Endothelial cell of umbilical vein (primary cell): Measurements from ENCODE around the gene DAP. TPM values are rescaled to one million over a fixed set of nuclear protein-coding genes. Genes with fewer than 3 reads are reported as not detected.

ENCODE experiments used
- BruUV-seq: library from RNA; stranded (reverse); fragments of 400-500 nt; replicated peaks from 2 replicates; lab custom pipeline; 2021; lab: Mats Ljungman, UMichigan
- CTCF ChIA-PET: fragments of 300-600, 350-600 bp; sonication (Branson Sonifier 250); formaldehyde crosslinking; loops from one replicate; lab custom pipeline; 2021; ENCODE audit warnings: antibody characterized with exemption, inconsistent platforms; lab: Charles Lee
- POLR2A ChIA-PET: fragments of 300-600, 350-600 bp; sonication (Branson Sonifier 250); formaldehyde crosslinking; loops from one replicate; lab custom pipeline; 2021; ENCODE audit warnings: antibody characterized with exemption, inconsistent platforms; lab: Charles Lee
- DNase-seq: peaks from one replicate; pipeline ENCODE4 v3.0.0-alpha.2; 2011; ENCODE audit warnings: low read depth, low spot score
- FAIRE-seq: peaks from 2 replicates; lab custom pipeline; 2011; peaks lifted over from hg19 to GRCh38; lab: Jason Lieb, UNC
- H2AFZ ChIP-seq: 2 replicates; pipeline ENCODE4 v1.6.0; 2012; ENCODE audit warnings: low read depth, low read length, control low read depth, inconsistent platforms
- H3K27ac ChIP-seq: 2 replicates; pipeline ENCODE4 v1.5.1; 2011; ENCODE audit warnings: low read depth, mild to moderate bottlenecking, control low read depth, low read length, moderate library complexity; ENCODE audit not compliant: insufficient read depth
- H3K27me3 ChIP-seq, 2 experiments: 2 replicates each; pipeline versions ENCODE4 v1.6.0 to v1.6.1; 2011; ENCODE audit warnings: low read length in 2 of 2, mixed read lengths in 1 of 2; ENCODE audit not compliant: control insufficient read depth in 2 of 2, insufficient read depth in 2 of 2
- H3K36me3 ChIP-seq, 2 experiments: 2 replicates in 1 of 2; 3 replicates in 1 of 2; pipeline ENCODE4 v1.5.1; 2011; ENCODE audit warnings: low read length in 2 of 2, mild to moderate bottlenecking in 1 of 2, moderate library complexity in 1 of 2; ENCODE audit not compliant: control insufficient read depth in 2 of 2, insufficient read depth in 2 of 2; ENCODE audit errors: extremely low read depth in 1 of 2
- H3K4me1 ChIP-seq: 3 replicates; pipeline ENCODE4 v1.5.1; 2011; ENCODE audit warnings: mild to moderate bottlenecking, low read length; ENCODE audit not compliant: control insufficient read depth, insufficient read depth; ENCODE audit errors: extremely low read depth
- H3K4me2 ChIP-seq: 2 replicates; pipeline ENCODE4 v1.6.1; 2011; ENCODE audit warnings: low read length, control low read depth, mixed read lengths; ENCODE audit not compliant: insufficient read depth
- H3K4me3 ChIP-seq, 3 experiments: fragments of 200-600 bp in 1 of 3; sonication (generic), shearing (Covaris generic) in 1 of 3; replicated peaks in 1 of 3; 2 replicates each; pipeline ENCODE4 v1.5.1; 2011 to 2016; ENCODE audit warnings: control low read depth in 3 of 3, low read length in 3 of 3, mild to moderate bottlenecking in 2 of 3, inconsistent platforms in 1 of 3, low read depth in 1 of 3, moderate library complexity in 1 of 3; ENCODE audit not compliant: insufficient read depth in 1 of 3
- H3K79me2 ChIP-seq: 2 replicates; pipeline ENCODE4 v1.6.0; 2012; ENCODE audit warnings: low read length, inconsistent platforms; ENCODE audit not compliant: control insufficient read depth, insufficient read depth
- H3K9ac ChIP-seq: replicated peaks from 2 replicates; pipeline ENCODE3; 2011; ENCODE audit warnings: low read length, control low read depth; ENCODE audit not compliant: insufficient read depth; ENCODE audit errors: extremely low read depth
- H3K9me1 ChIP-seq: replicated peaks from 3 replicates; pipeline ENCODE4 v1.6.0; 2011; ENCODE audit warnings: mild to moderate bottlenecking, low read length; ENCODE audit not compliant: control insufficient read depth, insufficient read depth; ENCODE audit errors: extremely low read depth
- H3K9me3 ChIP-seq: replicated peaks from 2 replicates; pipeline ENCODE4 v1.5.1; 2012; ENCODE audit warnings: low read length, inconsistent platforms; ENCODE audit not compliant: control insufficient read depth, insufficient read depth
- H4K20me1 ChIP-seq: replicated peaks from 2 replicates; pipeline ENCODE3; 2011; ENCODE audit warnings: mild to moderate bottlenecking, low read length; ENCODE audit not compliant: control insufficient read depth, insufficient read depth; ENCODE audit errors: extremely low read depth
- CTCF ChIP-seq, 2 donors: IDR thresholded peaks; 1 replicate in 1 of 2; 2 replicates in 1 of 2; pipeline ENCODE4 v1.5.1; 2011; ENCODE audit warnings: low read length in 2 of 2, mild to moderate bottlenecking in 2 of 2, moderate library complexity in 2 of 2, control low read depth in 1 of 2, inconsistent platforms in 1 of 2, low read depth in 1 of 2; ENCODE audit not compliant: insufficient read depth in 1 of 2; ENCODE audit errors: extremely low read depth in 1 of 2
- EZH2 ChIP-seq: IDR thresholded peaks from 2 replicates; pipeline ENCODE4 v1.6.1; 2012; ENCODE audit warnings: borderline replicate concordance, low read depth, mild to moderate bottlenecking, moderate library complexity, low read length, inconsistent platforms; ENCODE audit not compliant: severe bottlenecking
- FOS ChIP-seq: IDR thresholded peaks from 2 replicates; pipeline ENCODE4 v1.6.1; 2011; ENCODE audit warnings: mild to moderate bottlenecking, low read length, moderate library complexity, borderline replicate concordance; ENCODE audit not compliant: insufficient read depth
- GATA2 ChIP-seq: IDR thresholded peaks from 2 replicates; pipeline ENCODE4 v1.7.0; 2011; ENCODE audit warnings: low read depth, mild to moderate bottlenecking, moderate library complexity, mixed read lengths, low read length; ENCODE audit not compliant: insufficient read length, insufficient read depth
- JUN ChIP-seq: IDR thresholded peaks from 2 replicates; pipeline ENCODE4 v1.6.1; 2011; ENCODE audit warnings: borderline replicate concordance, low read depth; ENCODE audit not compliant: insufficient read length, insufficient read depth
- MAX ChIP-seq: IDR thresholded peaks from 2 replicates; pipeline ENCODE4 v1.6.1; 2011; ENCODE audit not compliant: insufficient read depth, insufficient read length
- MYC ChIP-seq: IDR thresholded peaks from one replicate; pipeline ENCODE4 v1.6.1; 2011; ENCODE audit warnings: mild to moderate bottlenecking, low read depth, low read length
- POLR2A ChIP-seq: IDR thresholded peaks from 2 replicates; pipeline ENCODE4 v1.6.1; 2012; ENCODE audit warnings: low read depth, mild to moderate bottlenecking, control low read depth, low read length
- POLR2AphosphoS5 ChIP-seq: IDR thresholded peaks from 2 replicates; pipeline ENCODE4 v1.6.1; 2012; ENCODE audit warnings: low read depth, mild to moderate bottlenecking, control low read depth, low read length, moderate library complexity; ENCODE audit not compliant: insufficient read depth
- dilution Hi-C: fragments of 300-500 bp; cut with MboI; formaldehyde crosslinking; loops from one replicate; pipeline ENCODE4 v1.15.0; 2019; ENCODE audit warnings: low sequenced_read_pairs; ENCODE audit not compliant: extremely low pct_ligation_motif_present
- intact Hi-C: fragments of 100-400 bp; cut with micrococcal nuclease; formaldehyde crosslinking; loops from one replicate; pipeline ENCODE4 v1.10.0; 2022
- polyA plus RNA-seq, 4 experiments: library from polyadenylated mRNA; depleted of rRNA in 3 of 4; stranded (reverse) in 3 of 4; unstranded in 1 of 4; fragments of >200 nt; gene quantifications; 2 replicates each; pipeline versions ENCODE4 v1.2.1 to v1.2.3, GENCODE V29; 2011 to 2012; ENCODE audit warnings: missing spikeins in 1 of 4
- total RNA-seq: library from RNA; stranded (reverse); gene quantifications from 2 replicates; pipeline ENCODE4 v1.2.3, GENCODE V29; 2021

Gene DAP
- total and polyA plus RNA-seq, 2 donors (not counting 3 experiments of a cell fraction or from before 2014, with no cell fraction given): 79.8 to 188 TPM

- no peaks in the 10 kb centered on the region for H3K9me3 ChIP-seq
- peaks cover 7% of the 10 kb centered on the region for H3K4me1 ChIP-seq
- no peaks in the 10 kb centered on the region for H4K20me1 ChIP-seq
- H3K9ac ChIP-seq: no peak overlapping the region
- no peak overlapping the region for H3K27ac ChIP-seq
- no peak overlapping the region for H3K4me3 ChIP-seq
- TF ChIP-seq MAX (no peak), GATA2 (no peak), EZH2 (no peak), JUN (no peak), POLR2A (no peak), MYC (no peak), CTCF (IDR thresholded peaks at IDR 0.05; ENCODE audit: extremely low read depth in 1 of 2, insufficient read depth in 1 of 2, low read depth in 1 of 2, low read length in 2 of 2) (no peak), FOS (no peak), POLR2AphosphoS5 (no peak)
- H3K36me3 ChIP-seq: no peaks in the 10 kb centered on the region
- intact Hi-C loops (no loop called here), dilution Hi-C loops (no loop called here)
- POLR2A ChIA-PET: no interaction called here
- H3K9me1 ChIP-seq: no peaks in the 10 kb centered on the region
- CTCF ChIA-PET: no interaction called here
- no peaks in the 10 kb centered on the region for H3K79me2 ChIP-seq
- BruUV-seq: no TSS peak
- no peak overlapping the region for H3K4me2 ChIP-seq
- FAIRE-seq (no peak), DNase-seq (no peak)
- no peak overlapping the region for H2AFZ ChIP-seq
- peaks cover 3% of the 10 kb centered on the region in 2 experiments for H3K27me3 ChIP-seq
Measured at GRCh38 chr5:10792336-10792735, 31.3 kb upstream of the DAP start.
